ENCODE results near the gene ITPKB.

ITPKB gene

GRCh38 chr1:226665505-226666163 lies 73.4 kb downstream of the ITPKB start:
- no peak for DNase-seq (ENCODE audit: low read depth)

GRCh38 chr1:226664413-226665101 lies 74.5 kb downstream of the ITPKB start:
- DNase-seq (ENCODE audit: low read depth): no peak

DNA sequence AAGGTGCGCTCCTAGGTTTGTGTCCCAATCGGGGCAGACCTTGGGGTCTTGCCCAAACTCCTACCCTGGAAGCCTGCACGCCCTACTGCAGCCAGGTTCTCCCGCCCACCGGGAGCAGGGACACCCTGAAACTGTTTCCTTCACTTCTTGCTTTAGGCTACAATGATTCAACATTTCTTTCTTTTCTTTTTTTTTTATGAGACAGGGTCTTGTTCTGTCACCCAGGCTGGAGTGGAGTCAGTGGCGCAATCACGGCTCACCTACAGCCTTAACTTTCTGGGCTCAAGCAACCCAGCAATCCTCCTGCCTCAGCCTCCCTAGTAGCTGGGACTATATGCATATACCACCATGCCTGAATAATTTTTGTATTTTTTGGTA lies 75.8 kb downstream of the ITPKB start:
- DNase-seq (ENCODE audit: low read depth): no peak

- DNase-seq (ENCODE audit: low read depth): peak; percentile 93
These were observed 76.3 kb downstream of the ITPKB start for GRCh38 chr1:226662642-226663326.

DNA sequence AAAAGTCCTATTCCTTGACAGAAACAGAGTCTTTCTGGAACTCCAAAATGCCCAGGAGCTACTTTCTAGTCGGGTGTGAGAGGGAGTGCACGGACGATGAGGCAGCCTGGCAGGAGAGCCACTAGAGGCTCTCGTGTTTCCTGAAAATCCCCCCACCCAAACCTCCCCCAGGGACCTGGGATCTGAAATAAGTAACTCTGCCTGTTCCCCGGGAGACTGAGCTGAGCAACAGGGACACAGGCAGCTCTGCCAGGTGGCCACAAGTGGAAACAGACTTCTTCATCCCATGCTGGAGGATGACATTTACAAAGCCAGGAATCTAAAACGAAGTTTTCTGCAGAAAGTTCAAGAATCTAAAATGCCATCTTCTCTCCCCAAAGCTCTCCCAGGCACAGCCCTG lies 77.1 kb downstream of the ITPKB start:
- DNase-seq (ENCODE audit: low read depth): no peak

DNA sequence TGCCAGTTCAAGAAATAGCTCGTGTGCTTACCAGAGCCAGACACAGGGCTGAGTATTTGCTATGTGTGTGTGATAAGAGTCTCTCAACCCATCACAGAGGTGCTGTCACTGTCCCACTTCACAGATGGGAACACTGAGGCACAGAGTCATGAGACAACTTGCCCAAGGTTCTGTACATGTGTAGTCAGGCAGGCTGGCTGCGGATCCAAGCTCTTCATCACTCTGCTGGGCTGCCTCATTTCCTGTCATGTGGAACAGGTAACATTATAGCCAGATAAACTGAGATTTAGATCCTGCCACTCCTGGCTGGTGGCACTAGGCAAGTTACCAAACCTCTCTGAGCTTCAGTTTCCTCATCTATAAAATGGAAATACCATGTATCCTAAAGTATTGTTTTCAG lies 77.8 kb downstream of the ITPKB start:
- no peak for DNase-seq (ENCODE audit: low read depth)

- no peak for DNase-seq (ENCODE audit: low read depth)
These were observed 78.5 kb downstream of the ITPKB start for GRCh38 chr1:226660410-226661182.

DNA sequence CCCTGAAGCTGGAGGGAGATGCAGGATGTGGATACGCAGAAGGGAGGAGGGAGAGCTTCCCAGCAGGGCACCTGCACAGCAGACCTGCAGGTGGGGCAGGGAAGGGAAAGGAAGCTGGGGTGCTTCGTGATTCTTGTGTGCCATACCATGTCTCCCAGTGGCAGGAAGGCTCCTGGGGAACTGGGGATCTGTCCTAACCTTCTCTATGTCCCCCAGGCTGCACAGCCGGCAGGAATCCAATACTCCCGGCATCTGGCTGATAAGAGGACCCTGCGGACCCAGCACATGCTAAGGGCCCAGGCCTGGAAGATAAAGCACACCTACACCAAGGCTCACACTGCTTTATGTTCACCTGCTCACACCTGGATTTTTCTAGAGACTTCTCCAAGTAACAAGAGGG lies 79.4 kb downstream of the ITPKB start:
- no peak for DNase-seq (ENCODE audit: low read depth)

- DNase-seq (ENCODE audit: low read depth): no peak
These were observed 79.9 kb downstream of the ITPKB start for GRCh38 chr1:226659136-226659535.

- DNase-seq (ENCODE audit: low read depth): no peak
These were observed 80.4 kb downstream of the ITPKB start for GRCh38 chr1:226658546-226659125.

GRCh38 chr1:226657895-226658545 lies 81.1 kb downstream of the ITPKB start:
- DNase-seq (ENCODE audit: low read depth): no peak

- peak; percentile 32 for DNase-seq (ENCODE audit: low read depth)
These were observed 82.3 kb downstream of the ITPKB start for GRCh38 chr1:226656601-226657277.

- no peak for DNase-seq (ENCODE audit: low read depth)
These were observed 82.9 kb downstream of the ITPKB start for GRCh38 chr1:226656201-226656600.

DNA sequence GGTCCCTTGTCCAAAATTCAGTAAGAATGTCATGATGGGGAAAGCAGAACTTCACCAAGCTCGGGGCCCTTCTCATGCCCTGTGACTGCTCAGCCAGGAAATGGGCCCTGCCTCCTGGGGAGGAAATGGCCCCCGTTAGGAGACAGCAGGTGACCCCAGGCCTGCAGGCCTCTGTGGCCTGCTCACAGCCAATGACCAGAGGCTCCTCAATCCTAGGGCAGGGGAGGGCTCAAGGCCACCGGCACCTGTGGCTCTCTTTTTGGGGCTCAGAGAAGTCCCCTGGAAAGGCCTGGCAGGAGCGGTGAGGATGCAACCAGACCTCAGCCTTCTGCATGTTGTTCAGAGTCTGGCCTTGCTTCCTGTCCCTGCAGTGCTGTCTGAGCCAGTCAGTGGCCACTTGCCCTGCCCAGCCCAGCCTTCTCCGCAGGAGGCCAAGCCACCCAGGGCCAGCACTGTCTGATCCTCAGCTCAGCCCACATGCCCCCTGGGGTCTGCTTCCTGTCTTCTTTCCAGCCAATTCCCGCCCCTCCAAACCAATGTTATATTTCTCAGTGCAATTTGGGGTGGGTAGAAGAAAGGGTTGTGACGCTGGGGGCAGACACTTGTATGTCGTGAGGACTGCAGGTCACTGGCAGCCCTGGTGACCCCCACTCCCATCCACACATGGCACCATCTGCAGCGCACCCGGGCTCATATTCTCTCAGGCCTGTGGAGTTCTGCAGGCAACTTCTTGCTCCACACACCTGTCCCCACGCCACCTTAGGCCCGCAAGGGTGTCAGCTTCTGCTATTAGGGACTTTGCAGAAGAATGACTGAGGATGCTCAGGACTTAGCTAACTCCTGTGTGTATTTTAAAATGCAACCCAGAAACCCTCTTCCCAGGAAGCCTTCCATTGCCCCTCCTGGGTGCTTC lies 83.6 kb downstream of the ITPKB start:
- no peak for DNase-seq (ENCODE audit: low read depth)

- DNase-seq (ENCODE audit: low read depth): no peak
These were observed 84.4 kb downstream of the ITPKB start for GRCh38 chr1:226654668-226655055.

DNA sequence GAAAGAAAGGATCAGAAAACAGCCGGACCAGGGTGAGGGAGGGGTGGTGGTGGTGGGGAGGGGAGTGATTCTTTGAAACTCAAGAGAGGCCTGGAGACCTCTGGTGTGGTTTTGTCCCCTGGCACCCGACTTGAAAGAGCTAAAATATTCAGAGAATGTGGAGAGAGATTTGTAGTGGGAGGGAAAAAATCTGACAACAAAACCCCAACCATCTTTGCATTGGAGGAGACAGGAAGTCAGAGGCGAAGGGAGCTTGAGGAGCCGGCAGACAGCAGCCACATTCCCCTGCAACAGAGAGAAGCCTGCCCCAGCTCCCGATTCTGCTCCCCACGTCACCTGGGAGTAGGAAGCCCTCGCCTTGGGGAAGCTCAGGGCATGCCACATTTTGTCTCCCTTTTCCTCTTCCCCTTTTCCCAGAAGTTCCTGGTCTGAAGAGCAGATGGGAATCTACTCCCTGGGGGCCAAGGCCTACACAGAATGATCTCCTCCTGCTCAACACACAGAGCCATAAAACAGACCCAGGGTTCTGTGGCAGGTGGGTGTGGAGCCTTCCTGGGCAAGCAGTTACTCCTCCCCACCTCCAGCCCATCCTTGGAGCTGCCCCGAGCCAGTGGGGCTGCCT lies 84.9 kb downstream of the ITPKB start:
- no peak for DNase-seq (ENCODE audit: low read depth)

GRCh38 chr1:226653311-226653921 lies 85.7 kb downstream of the ITPKB start:
- DNase-seq (ENCODE audit: low read depth): peak; percentile 72

- DNase-seq (ENCODE audit: low read depth): no peak
These were observed 86.5 kb downstream of the ITPKB start for GRCh38 chr1:226652613-226653012.

DNA sequence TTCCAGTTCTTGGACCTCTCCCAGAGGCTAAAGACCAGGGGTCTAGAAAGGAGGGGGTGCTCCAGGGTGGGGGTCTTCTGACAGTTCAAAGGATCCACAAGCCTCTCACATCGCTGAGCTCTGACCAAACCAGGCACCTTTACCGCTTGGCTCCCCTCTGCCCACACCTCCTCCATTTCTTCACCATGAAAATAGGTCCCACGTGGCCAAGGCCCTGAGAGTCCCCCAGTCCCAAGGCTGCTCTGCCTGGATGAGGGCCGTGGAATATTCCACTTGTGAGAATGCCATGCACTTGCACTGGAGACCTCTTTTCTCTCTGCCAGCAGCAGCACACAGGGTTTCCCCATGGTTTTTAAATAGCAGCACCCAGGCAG lies 87.4 kb downstream of the ITPKB start:
- DNase-seq (ENCODE audit: low read depth): no peak

Measured in T-helper 22 cell (primary cell).